Measurements from ENCODE around the gene RTTN. TPM values are rescaled to one million over a fixed set of nuclear protein-coding genes. Genes with fewer than 3 reads are reported as not detected.

The RTTN gene
- total RNA-seq, 1 experiment from 2014 or later, result 21.5 TPM

GRCh38 chr18:69987870-69988269 is 217.6 kb downstream of the RTTN start:
- H3K4me1 Mint-ChIP-seq, result peaks cover 6% of the 10 kb centered on the region
- POLR2A ChIA-PET, result no interaction called here
- no peak overlapping the region for H3K27ac Mint-ChIP-seq
- no peaks in the 10 kb centered on the region for H3K27me3 Mint-ChIP-seq (ENCODE audit: low read depth)
- CTCF ChIA-PET, result no interaction called here
- DNase-seq (ENCODE audit: low spot score), result no peak
- TF ChIP-seq FOXP4 (CRISPR knock-in tag; IDR thresholded peaks at IDR 0.05) (no peak), CREB1 (CRISPR knock-in tag; IDR thresholded peaks at IDR 0.05) (no peak), SP1 (CRISPR knock-in tag; conservative IDR thresholded peaks at IDR 0.05) (no peak), ZSCAN18 (CRISPR knock-in tag; IDR thresholded peaks at IDR 0.05) (no peak), AR (CRISPR knock-in tag; IDR thresholded peaks at IDR 0.05) (no peak), ZNF281 (CRISPR knock-in tag; IDR thresholded peaks at IDR 0.05) (no peak), NFYB (CRISPR knock-in tag; conservative IDR thresholded peaks at IDR 0.05; ENCODE audit: low read depth) (no peak), FOXK1 (CRISPR knock-in tag; IDR thresholded peaks at IDR 0.05) (no peak), SOX15 (CRISPR knock-in tag; IDR thresholded peaks at IDR 0.05) (no peak), JAZF1 (CRISPR knock-in tag; IDR thresholded peaks at IDR 0.05) (no peak), ZNF425 (CRISPR knock-in tag; conservative IDR thresholded peaks at IDR 0.05) (no peak), NFATC4 (CRISPR knock-in tag; IDR thresholded peaks at IDR 0.05) (no peak), ZNF121 (CRISPR knock-in tag; IDR thresholded peaks at IDR 0.05) (no peak), CREM (CRISPR knock-in tag; IDR thresholded peaks at IDR 0.05) (no peak), ZNF512 (CRISPR knock-in tag; IDR thresholded peaks at IDR 0.05; ENCODE audit: borderline replicate concordance) (no peak), IRF2 (CRISPR knock-in tag; IDR thresholded peaks at IDR 0.05; ENCODE audit: borderline replicate concordance, low read depth) (no peak), TEAD4 (CRISPR knock-in tag; IDR thresholded peaks at IDR 0.05) (no peak), ZNF317 (CRISPR knock-in tag; IDR thresholded peaks at IDR 0.05; ENCODE audit: borderline replicate concordance, low read depth) (no peak), ZMAT4 (CRISPR knock-in tag; IDR thresholded peaks at IDR 0.05) (no peak)
- peaks cover 29% of the 10 kb centered on the region for H3K9me3 Mint-ChIP-seq
- H3K4me3 Mint-ChIP-seq, result no peak overlapping the region
- no peak for ATAC-seq
- H3K36me3 Mint-ChIP-seq, result peaks cover 2% of the 10 kb centered on the region; the same call in 1 of the 2 replicates
